Fibroblast of the aortic adventitia (primary cell): ENCODE results near the gene RSBN1. TPM values are rescaled to one million over a fixed set of nuclear protein-coding genes. Genes with fewer than 3 reads are reported as not detected.
"Not testable (repeated sequence)": the region's sequence is repeated elsewhere in the genome, so short reads cannot be mapped to it uniquely, and the experiment has no call there.

ENCODE experiments used
- DNase-seq: peaks from one replicate; pipeline ENCODE4 v3.0.0-alpha.2; 2010; ENCODE audit warnings: low read depth
- H3K4me3 ChIP-seq: 2 replicates; pipeline ENCODE4 v1.5.1; 2011; ENCODE audit warnings: low read depth, mild to moderate bottlenecking, control low read depth, low read length, moderate library complexity
- total RNA-seq: library from RNA; depleted of rRNA; stranded (reverse); fragments of >200 nt; gene quantifications from 2 replicates; pipeline ENCODE4 v1.2.3, GENCODE V29; 2012; ENCODE audit warnings: low replicate concordance
- TF ChIP-seq, protein P1 (sequence below): IDR thresholded peaks from 2 replicates; pipeline ENCODE4 v1.5.1; 2011; ENCODE audit warnings: mild to moderate bottlenecking, low read length, control low read depth, inconsistent platforms; ENCODE audit not compliant: insufficient read depth

RSBN1 gene
- total RNA-seq, 1 donor: 9.2 TPM

DNA sequence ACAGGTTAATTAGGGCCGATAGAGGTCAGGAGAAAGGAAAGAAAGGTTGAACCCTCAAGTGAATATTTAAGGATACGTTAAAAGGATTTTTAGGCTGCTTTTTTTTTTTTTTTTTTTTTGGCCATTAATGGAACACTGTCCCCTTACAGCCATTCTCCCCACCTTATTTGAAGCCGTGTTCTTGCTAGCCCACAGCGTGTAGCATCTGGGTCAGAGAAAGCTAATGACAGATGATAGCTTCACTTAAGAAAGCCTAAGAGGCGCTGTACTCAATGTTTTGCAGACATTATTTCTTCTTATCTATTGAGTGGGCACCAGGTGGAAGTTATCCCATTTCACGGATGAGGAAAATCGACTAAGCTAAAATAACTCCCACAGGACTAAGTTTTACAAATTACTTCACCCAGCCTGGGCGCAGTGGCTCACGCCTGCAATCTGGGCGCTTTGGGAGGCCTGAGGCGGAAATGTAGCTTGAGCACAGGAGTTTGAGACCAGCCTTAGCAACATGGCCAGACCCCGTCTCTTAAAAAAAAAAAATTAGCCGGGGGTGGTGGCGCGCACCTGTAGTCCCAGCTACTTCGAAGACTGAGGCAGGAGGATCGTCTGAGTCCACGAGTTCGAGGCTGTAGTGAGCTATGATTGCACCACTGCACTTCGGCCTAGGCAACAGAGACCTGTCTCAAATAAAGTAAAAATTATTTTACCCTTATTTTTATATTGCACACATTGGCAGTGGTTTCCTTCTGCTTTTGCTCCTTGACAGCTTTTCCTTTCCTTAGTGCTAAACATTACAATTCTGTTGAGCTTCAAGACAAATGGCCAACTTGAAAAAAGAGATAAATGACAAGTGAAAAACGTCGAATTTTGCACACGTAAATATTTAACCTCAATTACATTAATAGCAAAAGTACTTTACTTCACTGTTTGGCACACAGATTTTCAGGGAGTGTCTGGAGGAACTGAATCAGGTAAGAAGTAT lies 51.9 kb downstream of the RSBN1 start:
- no peak for DNase-seq
- TF ChIP-seq, protein P1, sequence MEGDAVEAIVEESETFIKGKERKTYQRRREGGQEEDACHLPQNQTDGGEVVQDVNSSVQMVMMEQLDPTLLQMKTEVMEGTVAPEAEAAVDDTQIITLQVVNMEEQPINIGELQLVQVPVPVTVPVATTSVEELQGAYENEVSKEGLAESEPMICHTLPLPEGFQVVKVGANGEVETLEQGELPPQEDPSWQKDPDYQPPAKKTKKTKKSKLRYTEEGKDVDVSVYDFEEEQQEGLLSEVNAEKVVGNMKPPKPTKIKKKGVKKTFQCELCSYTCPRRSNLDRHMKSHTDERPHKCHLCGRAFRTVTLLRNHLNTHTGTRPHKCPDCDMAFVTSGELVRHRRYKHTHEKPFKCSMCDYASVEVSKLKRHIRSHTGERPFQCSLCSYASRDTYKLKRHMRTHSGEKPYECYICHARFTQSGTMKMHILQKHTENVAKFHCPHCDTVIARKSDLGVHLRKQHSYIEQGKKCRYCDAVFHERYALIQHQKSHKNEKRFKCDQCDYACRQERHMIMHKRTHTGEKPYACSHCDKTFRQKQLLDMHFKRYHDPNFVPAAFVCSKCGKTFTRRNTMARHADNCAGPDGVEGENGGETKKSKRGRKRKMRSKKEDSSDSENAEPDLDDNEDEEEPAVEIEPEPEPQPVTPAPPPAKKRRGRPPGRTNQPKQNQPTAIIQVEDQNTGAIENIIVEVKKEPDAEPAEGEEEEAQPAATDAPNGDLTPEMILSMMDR: no peak
- H3K4me3 ChIP-seq: peak overlapping the region; percentile 90

DNA sequence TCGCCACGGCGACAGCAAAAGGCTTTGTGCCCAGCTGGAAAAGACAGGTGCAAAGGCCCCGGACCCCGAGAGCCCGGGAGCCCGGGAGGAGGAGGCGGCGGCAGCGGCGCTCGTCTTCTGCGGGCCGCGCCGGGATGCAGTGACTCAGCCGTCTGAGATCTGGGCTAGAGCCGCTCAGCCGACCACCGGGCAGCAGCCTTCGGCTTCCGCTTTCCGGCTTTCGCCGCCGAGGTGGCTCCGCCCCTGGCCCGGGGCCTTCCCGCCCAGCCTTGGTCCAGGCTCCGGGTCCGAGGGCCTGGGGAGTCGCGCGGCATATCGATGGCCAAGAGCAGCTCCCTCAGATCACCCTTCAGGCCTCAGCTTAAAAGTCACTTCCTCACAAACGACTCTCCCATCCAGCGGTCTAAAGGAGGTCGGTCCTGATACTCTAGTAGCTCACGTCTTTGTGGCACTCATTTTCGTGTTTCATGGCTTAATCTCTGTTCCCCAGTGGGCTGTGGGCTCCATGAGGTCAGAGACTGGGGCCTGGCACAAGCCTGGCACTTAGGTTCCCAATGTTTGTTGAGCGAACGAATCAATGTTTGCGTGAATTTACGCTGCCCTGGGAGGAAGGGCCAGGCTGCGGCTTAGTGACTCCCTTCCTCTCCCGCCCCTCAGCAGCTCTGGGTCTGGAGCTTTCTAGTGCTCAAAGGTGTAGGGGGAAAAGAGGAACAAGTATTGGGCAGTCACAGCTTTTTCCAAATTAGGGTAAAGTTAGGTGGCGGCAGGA lies 52.8 kb downstream of the RSBN1 start, which contains the start of gene PHTF1:
Gene PHTF1, minus strand, starts transcription at position 154 of the 769 bp plus-strand sequence. CDS start 783 bp downstream, outside the sequence.
- peak within 1 kb of the TSS; percentile 90 for H3K4me3 ChIP-seq
- peak; percentile 74 for DNase-seq
- TF ChIP-seq, protein P1: no peak

DNA sequence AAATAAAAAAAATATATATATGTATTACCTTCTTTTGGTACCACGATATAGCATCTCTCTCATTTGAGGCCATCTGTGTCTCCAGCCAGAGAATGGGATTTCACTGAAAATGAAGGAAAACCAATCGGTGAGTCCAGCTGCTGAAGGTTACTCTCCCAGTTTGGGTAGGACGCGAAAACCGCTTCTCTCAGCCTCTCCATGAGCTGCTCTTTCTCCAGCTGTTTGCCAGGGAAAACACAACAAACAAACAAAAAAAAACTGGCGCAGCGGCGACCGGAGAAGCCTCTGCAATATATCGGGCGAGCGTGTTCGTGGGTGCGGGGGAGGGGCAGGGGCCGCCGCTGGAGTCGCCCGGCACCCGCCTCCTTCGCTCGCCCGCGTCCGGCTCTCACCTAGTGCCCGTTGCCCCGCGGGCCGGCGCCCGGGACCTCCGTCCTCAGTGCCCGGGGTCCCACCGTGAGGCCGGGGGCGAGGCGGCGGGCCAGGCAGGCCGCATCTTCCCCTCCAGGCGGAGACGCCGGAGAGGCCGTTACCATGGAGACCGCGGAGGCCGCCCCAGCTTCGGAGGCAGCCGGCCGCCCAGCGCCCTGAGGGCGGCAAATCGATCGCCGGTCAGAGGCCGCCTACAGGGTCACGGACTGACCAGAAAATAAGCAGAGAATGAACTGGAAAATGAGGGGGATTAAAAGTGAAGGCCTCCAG lies 53.5 kb downstream of the RSBN1 start:
- H3K4me3 ChIP-seq: peak overlapping the region; percentile 90
- DNase-seq: peak; percentile 44
- TF ChIP-seq, protein P1: no peak

DNA sequence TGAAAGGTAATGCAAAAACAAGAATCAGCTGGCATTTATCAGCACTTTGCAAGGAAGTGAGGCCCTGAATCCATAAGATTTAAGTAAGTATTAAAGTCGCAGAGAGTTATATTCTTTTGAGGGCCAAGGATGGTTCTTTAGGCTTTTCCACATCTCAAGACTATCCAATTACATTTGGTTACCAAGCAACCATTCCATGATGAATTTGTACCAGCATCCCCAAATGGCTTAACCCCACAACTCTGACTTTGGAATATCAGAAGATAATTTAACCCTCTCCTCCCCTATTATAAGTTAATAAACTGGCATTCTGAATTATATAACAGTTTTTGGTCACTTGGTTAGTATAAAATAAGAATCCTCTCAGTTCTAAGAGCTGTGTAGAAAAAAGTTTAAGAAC lies 55.8 kb downstream of the RSBN1 start:
- TF ChIP-seq, protein P1: no peak
- no peak overlapping the region for H3K4me3 ChIP-seq
- DNase-seq: no peak

DNA sequence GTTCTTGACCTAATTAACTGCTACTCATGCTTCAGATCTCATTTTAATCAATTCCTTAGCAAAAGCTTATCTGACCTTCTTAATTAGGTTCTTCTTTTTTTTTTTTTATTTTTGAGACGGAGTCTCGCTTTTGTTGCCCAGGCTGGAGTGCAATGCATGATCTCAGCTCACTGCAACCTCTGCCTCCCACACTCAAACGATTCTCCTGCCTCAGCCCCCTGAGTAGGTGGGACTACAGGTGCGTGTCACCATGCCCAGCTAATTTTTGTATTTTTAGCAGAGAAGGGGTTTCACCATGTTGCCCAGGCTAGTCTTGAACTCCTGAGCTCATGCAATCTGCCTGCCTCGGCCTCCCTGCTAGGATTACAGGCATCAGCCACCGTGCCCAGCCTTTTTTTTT lies 58.9 kb downstream of the RSBN1 start:
- not testable (repeated sequence) for DNase-seq, H3K4me3 ChIP-seq

DNA sequence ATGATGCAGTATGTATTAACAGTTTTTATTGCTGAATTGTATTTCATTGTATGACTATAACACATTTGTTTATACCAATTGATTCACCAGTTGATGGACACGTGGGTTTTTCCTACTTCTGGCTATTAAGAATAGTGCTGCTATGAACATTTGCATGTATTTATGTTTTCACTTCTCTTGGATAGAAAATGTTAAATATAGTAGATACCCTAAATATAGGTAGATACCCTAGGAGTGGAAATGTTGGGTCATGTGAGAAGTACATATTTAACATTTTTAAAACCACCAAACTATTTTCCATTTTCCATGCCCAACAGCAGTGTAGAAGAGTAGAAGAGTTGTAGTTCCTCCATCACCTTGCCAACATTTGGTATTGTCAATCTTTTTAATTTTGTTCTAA lies 60.8 kb downstream of the RSBN1 start:
- TF ChIP-seq, protein P1: no peak
- DNase-seq: no peak
- no peak overlapping the region for H3K4me3 ChIP-seq

DNA sequence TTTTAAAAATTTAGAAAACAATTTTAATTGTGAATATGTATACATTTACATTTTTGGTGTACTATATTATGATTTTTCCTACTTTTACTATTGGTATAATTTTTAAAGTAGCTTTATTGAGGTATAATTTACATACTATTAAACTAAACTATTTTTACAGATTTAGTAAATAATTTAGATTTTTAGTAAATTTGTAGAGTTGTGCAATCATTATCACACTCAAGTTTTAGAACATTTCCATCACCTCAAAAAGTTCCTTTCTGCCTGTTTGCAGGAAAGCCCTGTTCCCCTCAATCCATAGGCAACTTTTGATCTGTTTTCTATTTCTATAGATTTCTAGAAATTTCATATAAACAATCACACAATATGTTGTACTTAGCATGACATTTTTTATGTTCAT lies 61.2 kb downstream of the RSBN1 start:
- no peak for DNase-seq
- no peak overlapping the region for H3K4me3 ChIP-seq
- TF ChIP-seq, protein P1: no peak
